AG20443 (cell line): ENCODE results near the gene PEAK3.

ENCODE experiments used
- DNase-seq: peaks from one replicate; pipeline ENCODE4 v3.0.0; 2012; ENCODE audit warnings: low spot score, mixed read lengths

Gene PEAK3

DNA sequence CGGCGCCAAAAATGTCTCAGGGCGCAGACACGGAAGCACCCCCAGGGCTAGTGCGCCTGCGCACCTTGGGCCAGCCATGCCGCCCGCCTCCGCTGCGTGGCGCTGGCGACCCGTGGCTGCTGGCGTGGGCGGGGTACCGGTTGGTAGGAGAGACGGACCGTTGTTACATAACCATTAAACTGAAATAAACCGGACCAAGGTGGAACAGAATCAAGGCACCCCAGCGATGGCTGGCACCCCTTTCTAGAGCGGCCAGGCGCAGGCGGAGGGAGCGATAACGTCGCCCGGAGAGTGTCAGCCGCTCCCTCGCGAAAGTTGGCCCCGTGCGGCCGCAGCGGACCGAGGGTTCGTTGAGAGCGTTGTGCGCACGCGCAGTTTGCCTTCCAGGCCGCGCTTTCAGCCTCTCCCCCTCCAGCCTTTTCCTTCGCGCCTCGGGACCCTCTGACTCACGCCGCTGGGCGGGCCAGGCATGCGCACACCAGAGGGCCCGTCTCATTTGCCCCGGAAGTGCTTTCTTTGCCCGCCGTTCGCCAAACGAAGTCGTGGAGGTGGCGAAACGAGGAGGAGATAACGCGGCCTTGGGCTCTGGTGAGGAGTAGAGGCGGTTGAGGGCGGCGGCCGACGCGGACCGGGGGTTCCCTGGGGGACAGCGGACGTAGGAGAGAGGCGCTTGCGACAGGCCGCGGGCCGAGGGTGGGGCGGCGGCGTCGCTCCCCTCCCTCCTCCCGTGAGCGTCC is 45.5 kb downstream of the PEAK3 start, which contains the start of the genes PLEKHJ1 and SF3A2:
Gene PLEKHJ1, minus strand, starts transcription at position 16 of the 737 bp plus-strand sequence. CDS start 81 bp downstream, outside the sequence.
Gene SF3A2, plus strand, starts transcription at position 511 of the 737 bp plus-strand sequence. CDS start 6,595 bp downstream, outside the sequence.
- DNase-seq, result peak; percentile 99

GRCh38 chr19:2236064-2236313 is 46.0 kb downstream of the PEAK3 start:
- DNase-seq, result no peak

- no peak for DNase-seq
These were observed 46.5 kb downstream of the PEAK3 start for GRCh38 chr19:2235381-2236063.

DNA sequence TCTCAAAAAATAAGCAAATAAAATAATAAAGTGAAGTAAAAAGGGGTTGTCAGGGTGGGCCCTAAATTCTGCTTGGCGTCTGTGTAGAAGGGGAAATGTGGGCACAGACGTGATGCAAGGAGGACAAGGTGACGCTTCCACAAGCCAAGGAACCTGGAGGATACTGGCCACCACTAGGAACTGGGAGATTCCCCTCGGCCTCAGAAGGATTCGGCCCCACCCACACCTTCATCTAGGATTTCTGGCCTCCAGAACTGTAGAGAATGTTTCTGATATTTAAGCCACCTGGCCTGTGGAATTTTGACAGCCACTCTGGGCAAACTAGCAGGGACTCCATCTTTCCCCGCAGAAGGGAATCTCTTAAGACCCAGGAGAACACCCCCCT is 47.0 kb downstream of the PEAK3 start:
- DNase-seq, result no peak

GRCh38 chr19:2233601-2234280 is 48.2 kb downstream of the PEAK3 start:
- no peak for DNase-seq

DNA sequence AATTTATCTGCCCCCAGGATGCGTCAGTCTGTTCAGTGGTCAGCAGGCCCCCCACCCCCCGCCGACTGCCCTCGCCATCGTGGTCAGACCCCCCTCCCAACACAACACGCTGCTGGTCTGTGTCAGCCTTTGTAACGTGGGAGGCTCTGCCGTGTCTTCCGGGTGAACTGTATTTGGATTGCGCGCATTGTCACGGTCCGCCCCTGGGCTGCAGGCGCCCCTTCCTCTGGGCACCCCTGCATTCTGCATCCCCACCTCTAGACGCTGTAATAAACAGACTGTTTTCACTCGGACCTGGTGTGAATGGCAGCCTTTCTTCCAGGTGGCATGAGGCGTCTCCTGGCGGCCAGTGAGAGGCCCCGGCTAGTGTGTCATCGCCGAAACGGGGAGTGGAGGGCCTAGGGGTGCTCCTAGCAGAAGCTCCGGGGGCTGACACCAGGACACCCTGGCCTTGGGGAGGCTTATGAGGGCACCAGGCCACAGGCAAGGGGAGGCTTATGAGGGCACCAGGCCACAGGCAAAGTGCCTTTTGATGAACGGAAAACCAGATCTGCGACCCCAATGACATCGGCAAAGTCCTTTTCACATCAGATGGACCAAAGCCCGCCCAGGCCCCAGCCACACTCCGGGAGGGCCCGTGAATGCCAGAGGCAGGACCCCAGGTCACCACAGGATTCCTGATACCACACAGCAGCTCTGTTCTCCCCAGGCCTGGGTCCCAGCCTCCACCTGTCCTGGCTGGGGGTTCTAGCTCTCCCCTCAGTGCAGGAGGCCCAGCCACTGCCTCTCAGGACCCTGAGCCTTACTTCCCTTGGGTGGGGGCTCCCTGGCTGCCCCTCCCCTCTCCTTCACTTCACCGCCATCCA is 49.5 kb downstream of the PEAK3 start:
- DNase-seq, result no peak

DNA sequence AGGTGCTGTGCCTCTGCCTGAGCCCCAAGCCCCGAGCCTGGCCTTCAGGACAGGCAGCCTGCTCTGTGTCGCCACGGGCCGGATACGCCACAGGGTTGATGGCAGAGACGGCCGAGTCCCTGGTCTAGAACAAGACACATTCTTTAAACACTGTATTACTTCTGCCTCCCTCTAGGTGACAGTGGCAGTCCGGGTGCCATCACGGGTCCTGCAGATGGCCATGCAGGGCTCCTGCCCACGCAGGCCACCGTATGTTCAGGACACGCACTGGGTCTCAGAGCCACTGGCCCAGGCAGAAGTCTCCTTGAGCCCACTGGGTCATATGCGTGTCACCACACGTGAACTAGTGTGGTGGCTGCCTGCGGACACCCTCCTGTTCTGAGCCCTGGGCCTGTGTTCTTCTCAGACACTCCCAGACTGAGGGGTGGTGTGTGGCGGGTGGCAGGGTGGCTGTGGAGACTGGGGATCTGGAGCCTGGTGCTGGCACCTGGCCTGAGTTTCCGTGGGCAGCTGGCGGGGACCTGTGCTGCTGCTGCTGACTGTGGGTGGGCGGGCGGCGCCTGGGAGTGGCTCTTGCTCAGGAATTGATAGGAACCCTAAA is 50.3 kb downstream of the PEAK3 start:
- DNase-seq, result no peak

GRCh38 chr19:2230807-2231533 is 51.0 kb downstream of the PEAK3 start:
- DNase-seq, result no peak

DNA sequence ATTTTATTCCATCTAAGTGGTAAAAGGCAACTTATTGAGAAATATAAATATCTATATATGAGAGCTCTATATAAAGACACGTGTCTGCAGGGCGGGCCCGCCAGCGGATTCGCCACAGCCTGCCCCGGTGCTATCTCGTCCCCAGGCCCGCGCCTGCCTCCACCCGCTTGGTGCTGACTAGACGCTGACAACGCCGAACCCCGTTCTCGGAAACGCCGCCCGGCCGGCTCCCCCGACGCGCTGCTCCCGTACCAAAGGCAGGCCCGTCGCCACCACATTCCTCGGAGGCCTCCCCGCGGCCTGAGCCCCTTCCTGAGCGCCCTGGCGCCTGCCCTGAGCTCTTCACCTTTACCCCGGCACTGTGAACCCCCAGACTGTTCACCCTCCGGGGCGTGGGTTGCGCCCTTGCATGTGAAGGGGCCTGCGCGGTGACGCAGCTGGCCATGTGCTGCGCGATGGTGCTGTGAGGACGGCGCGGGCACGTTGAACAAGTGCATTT is 51.9 kb downstream of the PEAK3 start:
- DNase-seq, result no peak

DNA sequence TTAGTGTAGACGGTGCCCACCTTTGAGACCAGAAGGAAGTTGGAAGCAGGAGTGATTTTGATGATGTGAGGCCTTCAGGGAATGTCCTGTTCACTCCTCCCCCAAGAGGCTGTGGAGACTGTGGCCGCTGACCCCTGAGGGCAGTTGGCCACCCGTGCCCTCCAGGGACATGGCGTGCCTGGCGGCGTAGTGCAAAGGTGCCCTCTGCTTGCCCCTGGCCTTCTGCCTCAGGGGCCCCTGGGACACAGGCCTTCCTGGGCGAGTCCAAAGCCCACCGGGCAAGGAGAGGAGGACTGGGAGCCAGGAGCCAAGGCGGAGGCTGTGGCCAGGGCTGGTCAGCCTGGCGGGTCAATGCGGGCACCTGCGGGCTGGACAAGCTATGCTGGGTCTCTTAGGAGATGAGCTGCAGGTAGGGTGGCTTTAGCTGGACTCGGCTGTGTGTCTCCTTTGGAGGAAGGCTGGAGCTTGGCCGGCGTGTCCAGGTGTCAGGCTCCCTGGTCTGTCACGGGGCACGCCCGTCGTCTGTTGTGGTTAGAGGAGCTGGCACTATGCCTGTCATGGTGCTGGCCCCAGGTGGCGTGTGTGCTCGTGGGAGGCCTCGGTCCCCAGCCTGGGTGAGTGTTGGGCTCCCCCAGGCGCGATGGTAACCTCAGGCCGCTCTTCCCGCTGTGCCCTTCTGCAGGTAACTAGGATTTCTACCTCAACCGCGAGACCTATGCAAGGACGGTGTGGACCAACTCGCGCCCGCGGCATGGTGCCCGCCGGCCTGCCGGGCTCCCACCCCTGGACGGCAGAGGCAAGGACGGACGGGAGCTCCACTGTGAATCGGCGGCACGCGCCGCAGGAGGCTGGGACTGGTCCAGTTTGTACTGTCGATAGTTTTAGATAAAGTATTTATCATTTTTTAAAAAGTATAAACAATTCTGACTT is 52.6 kb downstream of the PEAK3 start:
- no peak for DNase-seq

GRCh38 chr19:2228157-2229030 is 53.6 kb downstream of the PEAK3 start:
- DNase-seq, result no peak

DNA sequence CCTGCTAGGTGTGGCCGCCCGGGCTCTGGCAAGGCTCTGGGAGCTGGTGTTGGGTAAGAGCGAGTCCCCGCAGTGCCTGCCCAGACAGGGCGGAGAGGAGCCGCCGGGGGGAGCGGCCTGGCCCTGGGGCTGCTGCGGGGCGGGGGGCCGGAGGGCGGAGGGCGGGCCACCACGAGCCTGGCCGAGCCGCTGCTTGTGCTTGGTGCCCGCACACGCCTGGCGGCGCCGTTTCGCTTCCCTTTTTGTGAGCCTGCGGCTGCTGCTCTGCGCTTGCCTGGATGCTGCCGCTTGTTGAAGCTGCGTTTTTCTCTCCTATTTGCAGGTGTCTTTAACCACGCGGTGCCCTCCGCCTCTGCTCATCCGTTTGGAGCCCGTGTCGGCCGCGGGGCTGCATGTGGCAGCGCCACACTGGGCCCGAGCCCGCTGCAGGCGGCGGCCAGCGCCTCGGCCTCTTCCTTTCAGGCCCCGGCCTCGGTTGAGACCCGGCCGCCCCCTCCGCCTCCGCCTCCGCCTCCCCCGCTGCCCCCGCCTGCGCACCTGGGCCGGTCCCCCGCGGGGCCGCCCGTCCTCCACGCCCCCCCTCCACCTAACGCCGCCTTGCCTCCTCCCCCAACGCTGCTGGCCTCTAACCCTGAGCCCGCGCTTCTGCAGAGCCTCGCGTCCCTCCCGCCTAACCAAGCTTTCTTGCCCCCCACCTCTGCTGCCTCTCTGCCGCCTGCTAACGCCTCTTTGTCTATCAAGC is 54.4 kb downstream of the PEAK3 start:
- DNase-seq, result no peak

DNA sequence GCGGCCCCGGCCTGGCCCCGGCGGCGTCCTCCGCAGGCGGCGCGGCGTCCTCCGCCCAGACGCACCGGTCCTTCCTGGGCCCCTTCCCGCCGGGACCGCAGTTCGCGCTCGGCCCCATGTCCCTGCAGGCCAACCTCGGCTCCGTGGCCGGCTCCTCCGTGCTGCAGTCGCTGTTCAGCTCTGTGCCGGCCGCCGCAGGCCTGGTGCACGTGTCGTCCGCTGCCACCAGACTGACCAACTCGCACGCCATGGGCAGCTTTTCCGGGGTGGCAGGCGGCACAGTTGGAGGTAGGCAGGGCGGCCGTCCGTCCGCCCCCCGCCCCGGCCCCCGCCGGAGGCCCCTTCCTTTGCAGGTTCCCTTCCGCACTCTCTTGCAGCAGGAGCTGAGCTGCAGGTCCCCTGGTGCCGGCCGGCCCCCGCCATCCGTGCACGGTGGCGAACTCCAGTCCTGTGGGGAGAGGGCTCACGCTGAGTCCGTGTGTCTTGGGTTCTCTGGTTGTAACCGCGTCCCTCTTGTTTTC is 55.1 kb downstream of the PEAK3 start:
- DNase-seq, result no peak

- DNase-seq, result no peak
These were observed 55.7 kb downstream of the PEAK3 start for GRCh38 chr19:2226051-2226839.

DNA sequence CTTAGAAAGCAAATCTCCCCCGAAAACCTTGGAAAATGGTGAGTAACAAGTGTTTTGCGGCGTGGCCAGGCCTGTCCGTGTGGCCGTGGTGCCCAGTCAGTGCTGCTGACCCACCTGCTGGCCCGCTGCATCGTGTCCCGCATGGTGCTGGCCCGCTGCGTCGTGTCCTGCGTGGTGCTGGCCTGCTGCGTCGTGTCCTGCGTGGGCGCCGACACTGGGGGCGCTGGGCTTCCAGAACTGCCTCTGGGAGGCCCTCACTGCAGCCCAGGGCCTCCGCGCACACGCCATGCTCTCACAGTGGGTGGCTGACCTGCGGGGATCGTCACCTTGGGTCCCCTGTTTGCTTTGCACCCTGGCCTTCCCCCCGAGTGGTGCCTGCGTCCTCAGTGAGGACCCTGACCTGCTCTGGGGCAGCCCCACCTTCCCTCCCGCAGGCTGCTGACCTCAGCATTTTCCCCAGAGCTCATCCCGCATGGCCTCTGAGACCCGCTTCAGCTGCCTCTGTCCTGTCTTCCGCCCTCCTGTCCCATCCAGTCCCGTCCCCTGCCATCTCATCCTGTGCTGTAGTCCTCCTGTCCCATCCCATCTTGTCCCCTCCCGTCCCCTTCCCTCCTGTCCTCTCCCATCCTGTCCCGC is 56.4 kb downstream of the PEAK3 start:
- no peak for DNase-seq

- DNase-seq, result no peak
These were observed 57.1 kb downstream of the PEAK3 start for GRCh38 chr19:2224754-2225349.
